Measurements from ENCODE around the gene EXOC4. TPM values are rescaled to one million over a fixed set of nuclear protein-coding genes. Genes with fewer than 3 reads are reported as not detected.
A peak's percentile ranks its signal among the peaks of the same experiment; 100 is the strongest.

Gene EXOC4
- total and polyA plus RNA-seq, 2 donors (not counting 1 experiment from before 2014, with no cell fraction given) = 79.6 to 158 TPM

DNA sequence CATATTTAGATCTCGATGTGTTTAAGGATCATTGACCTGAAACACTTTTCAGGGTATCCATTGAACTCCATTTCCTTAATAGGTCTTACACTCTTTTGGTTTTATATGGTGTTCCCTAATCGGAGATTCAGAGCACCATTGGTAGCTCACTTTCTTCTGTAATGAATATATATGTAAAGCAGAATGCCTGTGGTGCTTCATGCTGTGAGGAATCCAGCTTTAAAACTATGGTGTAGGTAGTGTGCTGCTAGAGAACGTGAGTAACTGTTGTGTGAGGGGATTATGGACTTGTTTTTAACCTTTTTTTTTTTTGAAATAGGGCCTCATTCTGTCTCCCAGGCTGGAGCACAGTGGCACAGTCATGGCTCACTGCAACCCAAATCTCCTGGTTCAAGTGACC, 497.4 kb downstream of the EXOC4 start:
- no peak for DNase-seq (ENCODE audit: low read depth in 2 of 2)
- H4K20me1 ChIP-seq (ENCODE audit: control insufficient read depth, extremely low read depth, insufficient read depth, low read length) = no peaks in the 10 kb centered on the region
- H3K27ac ChIP-seq (ENCODE audit: insufficient read depth, low read length) = no peak overlapping the region
- H3K4me2 ChIP-seq (ENCODE audit: extremely low read depth, insufficient read depth, low read length) = no peak overlapping the region
- no peaks in the 10 kb centered on the region for H3K36me3 ChIP-seq (ENCODE audit: control insufficient read depth, insufficient read depth, low read length)
- H3K4me3 ChIP-seq (replicated peaks in 1 of 4; ENCODE audit: control extremely low read depth in 1 of 4, insufficient read depth in 1 of 4, low read depth in 3 of 4, low read length in 4 of 4) = no peak overlapping the region
- no peak overlapping the region for H3K9ac ChIP-seq (ENCODE audit: insufficient read depth, low read length)
- no peaks in the 10 kb centered on the region for H3K9me3 ChIP-seq (ENCODE audit: control insufficient read depth, insufficient read depth, low read depth, low read length)
- no peaks in the 10 kb centered on the region for H3K79me2 ChIP-seq (ENCODE audit: control insufficient read depth, insufficient read depth, low read length)
- H3K4me1 ChIP-seq (ENCODE audit: control insufficient read depth, extremely low read depth, insufficient read depth, low read length) = no peaks in the 10 kb centered on the region
- no peak overlapping the region for H2AFZ ChIP-seq (ENCODE audit: low read length)
- no peaks in the 10 kb centered on the region for H3K27me3 ChIP-seq (ENCODE audit: control insufficient read depth, insufficient read depth, low read length)
- TF ChIP-seq EZH2 (IDR thresholded peaks at IDR 0.05; ENCODE audit: low read length, missing control alignments) = no peak
- TF ChIP-seq, protein P1, sequence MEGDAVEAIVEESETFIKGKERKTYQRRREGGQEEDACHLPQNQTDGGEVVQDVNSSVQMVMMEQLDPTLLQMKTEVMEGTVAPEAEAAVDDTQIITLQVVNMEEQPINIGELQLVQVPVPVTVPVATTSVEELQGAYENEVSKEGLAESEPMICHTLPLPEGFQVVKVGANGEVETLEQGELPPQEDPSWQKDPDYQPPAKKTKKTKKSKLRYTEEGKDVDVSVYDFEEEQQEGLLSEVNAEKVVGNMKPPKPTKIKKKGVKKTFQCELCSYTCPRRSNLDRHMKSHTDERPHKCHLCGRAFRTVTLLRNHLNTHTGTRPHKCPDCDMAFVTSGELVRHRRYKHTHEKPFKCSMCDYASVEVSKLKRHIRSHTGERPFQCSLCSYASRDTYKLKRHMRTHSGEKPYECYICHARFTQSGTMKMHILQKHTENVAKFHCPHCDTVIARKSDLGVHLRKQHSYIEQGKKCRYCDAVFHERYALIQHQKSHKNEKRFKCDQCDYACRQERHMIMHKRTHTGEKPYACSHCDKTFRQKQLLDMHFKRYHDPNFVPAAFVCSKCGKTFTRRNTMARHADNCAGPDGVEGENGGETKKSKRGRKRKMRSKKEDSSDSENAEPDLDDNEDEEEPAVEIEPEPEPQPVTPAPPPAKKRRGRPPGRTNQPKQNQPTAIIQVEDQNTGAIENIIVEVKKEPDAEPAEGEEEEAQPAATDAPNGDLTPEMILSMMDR (conservative IDR thresholded peaks at IDR 0.05 in 1 of 2, IDR thresholded peaks at IDR 0.05 in 1 of 2; ENCODE audit: low read depth in 1 of 2, low read length in 2 of 2) = no peak

DNA sequence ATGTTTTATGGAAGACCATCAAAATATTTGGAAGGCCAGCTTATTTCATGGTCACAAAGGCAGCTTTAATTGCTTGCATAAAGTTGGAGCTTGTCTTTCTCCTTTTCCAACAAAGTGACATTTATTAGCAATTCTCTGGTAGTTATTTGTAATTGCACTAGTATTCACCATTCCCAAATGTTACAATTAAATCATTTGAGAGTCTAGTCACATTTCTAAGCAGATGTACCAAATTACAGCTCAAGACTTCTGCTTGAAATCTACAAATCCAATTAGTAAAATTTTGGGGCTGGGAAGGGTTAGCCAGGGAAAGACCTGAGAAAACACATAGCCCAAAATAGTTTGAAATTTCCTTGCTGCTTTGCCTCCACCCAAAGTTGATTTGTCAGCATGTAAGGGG, 498.2 kb downstream of the EXOC4 start:
- Histone ChIP-seq H3K27ac (ENCODE audit: insufficient read depth, low read length) (no peak overlapping the region), H3K79me2 (ENCODE audit: control insufficient read depth, insufficient read depth, low read length) (no peaks in the 10 kb centered on the region), H3K27me3 (ENCODE audit: control insufficient read depth, insufficient read depth, low read length) (no peaks in the 10 kb centered on the region), H3K4me2 (ENCODE audit: extremely low read depth, insufficient read depth, low read length) (no peak overlapping the region), H4K20me1 (ENCODE audit: control insufficient read depth, extremely low read depth, insufficient read depth, low read length) (no peaks in the 10 kb centered on the region), H3K9ac (ENCODE audit: insufficient read depth, low read length) (no peak overlapping the region), H2AFZ (ENCODE audit: low read length) (no peak overlapping the region), H3K36me3 (ENCODE audit: control insufficient read depth, insufficient read depth, low read length) (no peaks in the 10 kb centered on the region), H3K4me1 (ENCODE audit: control insufficient read depth, extremely low read depth, insufficient read depth, low read length) (no peaks in the 10 kb centered on the region), H3K9me3 (ENCODE audit: control insufficient read depth, insufficient read depth, low read depth, low read length) (no peaks in the 10 kb centered on the region), H3K4me3 (replicated peaks in 1 of 4; ENCODE audit: control extremely low read depth in 1 of 4, insufficient read depth in 1 of 4, low read depth in 3 of 4, low read length in 4 of 4) (no peak overlapping the region)
- TF ChIP-seq, protein P1 (conservative IDR thresholded peaks at IDR 0.05 in 1 of 2, IDR thresholded peaks at IDR 0.05 in 1 of 2; ENCODE audit: low read depth in 1 of 2, low read length in 2 of 2) = no peak
- no peak for TF ChIP-seq EZH2 (IDR thresholded peaks at IDR 0.05; ENCODE audit: low read length, missing control alignments)
- DNase-seq (ENCODE audit: low read depth in 2 of 2) = no peak

DNA sequence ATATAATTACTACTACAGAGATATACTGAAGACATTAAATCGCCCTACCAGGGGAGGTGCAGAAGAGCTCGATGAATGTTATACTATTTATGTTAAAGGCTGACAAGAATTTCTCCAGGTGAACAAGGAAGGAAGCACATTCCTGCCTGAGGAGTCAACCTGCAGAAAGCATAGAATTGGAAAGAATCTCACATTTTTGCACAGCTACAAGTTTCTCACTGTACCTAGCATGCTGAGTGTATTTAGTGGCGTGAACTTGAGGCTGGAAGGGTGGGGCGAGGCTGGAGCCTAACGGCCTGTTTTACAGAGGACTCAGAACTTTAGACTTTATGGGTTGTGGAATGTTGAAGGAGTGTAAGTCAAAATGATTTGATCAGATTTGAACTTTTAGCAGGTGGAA, 500.6 kb downstream of the EXOC4 start:
- H3K4me1 ChIP-seq (ENCODE audit: control insufficient read depth, extremely low read depth, insufficient read depth, low read length) = no peaks in the 10 kb centered on the region
- H3K9ac ChIP-seq (ENCODE audit: insufficient read depth, low read length) = no peak overlapping the region
- TF ChIP-seq, protein P1 (conservative IDR thresholded peaks at IDR 0.05 in 1 of 2, IDR thresholded peaks at IDR 0.05 in 1 of 2; ENCODE audit: low read depth in 1 of 2, low read length in 2 of 2) = no peak
- TF ChIP-seq EZH2 (IDR thresholded peaks at IDR 0.05; ENCODE audit: low read length, missing control alignments) = no peak
- no peaks in the 10 kb centered on the region for H3K36me3 ChIP-seq (ENCODE audit: control insufficient read depth, insufficient read depth, low read length)
- no peaks in the 10 kb centered on the region for H3K79me2 ChIP-seq (ENCODE audit: control insufficient read depth, insufficient read depth, low read length)
- no peak overlapping the region for H3K4me3 ChIP-seq (replicated peaks in 1 of 4; ENCODE audit: control extremely low read depth in 1 of 4, insufficient read depth in 1 of 4, low read depth in 3 of 4, low read length in 4 of 4)
- H3K4me2 ChIP-seq (ENCODE audit: extremely low read depth, insufficient read depth, low read length) = no peak overlapping the region
- no peak overlapping the region for H3K27ac ChIP-seq (ENCODE audit: insufficient read depth, low read length)
- peak in 1 of 2 donors; percentile 7 for DNase-seq (ENCODE audit: low read depth in 2 of 2)
- no peak overlapping the region for H2AFZ ChIP-seq (ENCODE audit: low read length)
- no peaks in the 10 kb centered on the region for H4K20me1 ChIP-seq (ENCODE audit: control insufficient read depth, extremely low read depth, insufficient read depth, low read length)
- no peaks in the 10 kb centered on the region for H3K9me3 ChIP-seq (ENCODE audit: control insufficient read depth, insufficient read depth, low read depth, low read length)
- H3K27me3 ChIP-seq (ENCODE audit: control insufficient read depth, insufficient read depth, low read length) = no peaks in the 10 kb centered on the region

Data from fibroblast of lung (primary cell).